ENCODE results near the gene MYH6.

DNA sequence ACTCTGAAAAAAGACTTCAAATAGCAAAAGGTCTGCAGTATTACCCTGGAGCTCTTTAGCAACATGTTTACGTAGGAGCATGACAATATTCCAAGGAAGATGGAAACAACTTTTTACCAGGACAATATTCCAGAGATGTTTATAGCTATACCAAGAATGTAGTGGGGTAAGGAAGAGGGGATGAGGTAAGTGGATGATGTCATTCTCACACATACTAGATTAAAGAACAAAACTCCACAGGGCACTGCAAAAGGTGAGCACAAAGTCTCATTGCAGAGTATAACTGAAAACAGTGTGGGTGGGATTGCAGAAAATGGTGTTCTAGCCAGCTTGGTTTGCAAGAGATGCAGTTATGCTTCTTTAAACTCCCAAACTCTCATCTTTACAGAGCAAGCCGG, 22.8 kb downstream of the MYH6 start:
- TF ChIP-seq CTCF (IDR thresholded peaks at IDR 0.05): no peak
- no peak for TF ChIP-seq POLR2A (IDR thresholded peaks at IDR 0.05)

Measured in esophagus squamous epithelium (tissue), 4 donors.